HCT116 (cell line): ENCODE data around the gene TEKTIP1.

Source experiments
- ATF3 ChIP-seq: IDR thresholded peaks from 2 replicates; pipeline ENCODE4 v1.6.1; 2012
- CEBPB ChIP-seq: IDR thresholded peaks from 2 replicates; pipeline ENCODE4 v1.6.1; 2012; ENCODE audit warnings: low read depth
- ELF1 ChIP-seq: IDR thresholded peaks from 2 replicates; pipeline ENCODE4 v1.6.1; 2012; ENCODE audit warnings: low read depth, borderline replicate concordance
- EZH2 ChIP-seq: fragments of 200-600 bp; sonication (generic); IDR thresholded peaks from 2 replicates; pipeline ENCODE4 v1.6.1; 2017; ENCODE audit warnings: antibody characterized with exemption, mixed run types
- MAX ChIP-seq: IDR thresholded peaks from 2 replicates; pipeline ENCODE4 v1.6.1; 2012
- POLR2A ChIP-seq: IDR thresholded peaks from 2 replicates; pipeline ENCODE4 v1.7.0; 2011; ENCODE audit warnings: borderline replicate concordance; ENCODE audit not compliant: insufficient read depth, insufficient read length; ENCODE audit errors: extremely low read depth
- RAD21 ChIP-seq: IDR thresholded peaks from 2 replicates; pipeline ENCODE4 v1.6.1; 2012; ENCODE audit warnings: low read depth, mild to moderate bottlenecking
- ZFX ChIP-seq: fragments of 450-650 bp; IDR thresholded peaks from 2 replicates; pipeline ENCODE4 v1.6.1; 2017
- ZNF274 ChIP-seq: fragments of 200-500 bp; sonication (Bioruptor generic); IDR thresholded peaks from 2 replicates; pipeline ENCODE4 v1.6.1; 2014; ENCODE audit warnings: mild to moderate bottlenecking, low read depth, low read length, inconsistent platforms
- TF ChIP-seq, protein P1 (sequence below), 3 experiments: fragments of 200-600 bp in 1 of 3; sonication (generic) in 1 of 3; IDR thresholded peaks in 2 of 3; conservative IDR thresholded peaks in 1 of 3; 2 replicates each; pipeline ENCODE4 v1.5.1; 2012 to 2017; ENCODE audit warnings: low read depth in 2 of 3, low read length in 2 of 3, antibody characterized with exemption in 1 of 3, borderline replicate concordance in 1 of 3, control low read depth in 1 of 3, mild to moderate bottlenecking in 1 of 3, mixed read lengths in 1 of 3, mixed run types in 1 of 3, moderate library complexity in 1 of 3; ENCODE audit not compliant: insufficient read depth in 1 of 3

DNA sequence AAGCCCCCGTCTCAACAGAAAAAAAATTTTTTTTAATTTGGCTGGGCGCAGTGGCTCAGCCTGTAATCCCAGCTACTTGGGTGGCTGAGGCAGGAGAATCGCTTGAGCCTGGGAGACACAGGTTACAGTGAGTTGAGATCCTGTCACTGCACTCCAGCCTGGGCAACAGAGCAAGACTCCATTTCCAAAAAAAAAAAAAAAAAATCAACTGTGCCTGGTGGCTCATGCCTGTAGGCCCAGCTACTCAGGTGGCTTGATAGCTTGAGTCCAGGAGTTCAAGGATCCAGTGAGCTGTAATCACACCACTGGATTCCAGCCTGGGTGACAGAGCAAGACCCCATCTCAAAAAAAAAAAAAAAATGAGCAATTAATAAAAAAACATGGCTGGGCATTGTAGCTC, 37.2 kb upstream of the TEKTIP1 start:
- TF ChIP-seq, protein P1, sequence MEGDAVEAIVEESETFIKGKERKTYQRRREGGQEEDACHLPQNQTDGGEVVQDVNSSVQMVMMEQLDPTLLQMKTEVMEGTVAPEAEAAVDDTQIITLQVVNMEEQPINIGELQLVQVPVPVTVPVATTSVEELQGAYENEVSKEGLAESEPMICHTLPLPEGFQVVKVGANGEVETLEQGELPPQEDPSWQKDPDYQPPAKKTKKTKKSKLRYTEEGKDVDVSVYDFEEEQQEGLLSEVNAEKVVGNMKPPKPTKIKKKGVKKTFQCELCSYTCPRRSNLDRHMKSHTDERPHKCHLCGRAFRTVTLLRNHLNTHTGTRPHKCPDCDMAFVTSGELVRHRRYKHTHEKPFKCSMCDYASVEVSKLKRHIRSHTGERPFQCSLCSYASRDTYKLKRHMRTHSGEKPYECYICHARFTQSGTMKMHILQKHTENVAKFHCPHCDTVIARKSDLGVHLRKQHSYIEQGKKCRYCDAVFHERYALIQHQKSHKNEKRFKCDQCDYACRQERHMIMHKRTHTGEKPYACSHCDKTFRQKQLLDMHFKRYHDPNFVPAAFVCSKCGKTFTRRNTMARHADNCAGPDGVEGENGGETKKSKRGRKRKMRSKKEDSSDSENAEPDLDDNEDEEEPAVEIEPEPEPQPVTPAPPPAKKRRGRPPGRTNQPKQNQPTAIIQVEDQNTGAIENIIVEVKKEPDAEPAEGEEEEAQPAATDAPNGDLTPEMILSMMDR (IDR thresholded peaks at IDR 0.05 in 2 of 3, conservative IDR thresholded peaks at IDR 0.05 in 1 of 3; ENCODE audit: borderline replicate concordance in 1 of 3, insufficient read depth in 1 of 3, low read depth in 2 of 3, low read length in 2 of 3), result no peak
- TF ChIP-seq POLR2A (no peak), ZNF274 (no peak), ELF1 (no peak), EZH2 (no peak), ZFX (no peak), CEBPB (no peak), ATF3 (no peak), RAD21 (no peak), MAX (no peak)
